ENCODE data around the gene NAT8L.

The NAT8L gene

GRCh38 chr4:2103127-2103842 lies 44.2 kb downstream of the NAT8L start:
- H3K4me1 Mint-ChIP-seq (ENCODE audit: low read depth), result no peaks in the 10 kb centered on the region
- DNase-seq, result no peak
- peaks cover 3% of the 10 kb centered on the region for H3K36me3 Mint-ChIP-seq (ENCODE audit: low read depth)
- peaks cover 4% of the 10 kb centered on the region for H3K27me3 Mint-ChIP-seq
- no peak overlapping the region for H3K27ac Mint-ChIP-seq
- no peak overlapping the region for H3K4me3 Mint-ChIP-seq
- peaks cover 14% of the 10 kb centered on the region for H3K9me3 Mint-ChIP-seq

GRCh38 chr4:2103843-2104547 lies 44.9 kb downstream of the NAT8L start:
- Mint-ChIP-seq H3K27me3 (peaks cover 12% of the 10 kb centered on the region), H3K9me3 (peaks cover 14% of the 10 kb centered on the region), H3K36me3 (ENCODE audit: low read depth) (peaks cover 3% of the 10 kb centered on the region), H3K4me1 (ENCODE audit: low read depth) (peaks cover 6% of the 10 kb centered on the region), H3K27ac (no peak overlapping the region), H3K4me3 (no peak overlapping the region)
- DNase-seq, result no peak

- peaks cover 10% of the 10 kb centered on the region for H3K27me3 Mint-ChIP-seq
- peaks cover 14% of the 10 kb centered on the region for H3K9me3 Mint-ChIP-seq
- peaks cover 3% of the 10 kb centered on the region for H3K36me3 Mint-ChIP-seq (ENCODE audit: low read depth)
- H3K27ac Mint-ChIP-seq, result no peak overlapping the region
- peaks cover 7% of the 10 kb centered on the region for H3K4me1 Mint-ChIP-seq (ENCODE audit: low read depth)
- H3K4me3 Mint-ChIP-seq, result no peak overlapping the region
- no peak for DNase-seq
Observed at GRCh38 chr4:2104556-2105345, 45.6 kb downstream of the NAT8L start.

GRCh38 chr4:2105559-2105958 lies 46.4 kb downstream of the NAT8L start:
- Mint-ChIP-seq H3K4me3 (no peak overlapping the region), H3K4me1 (ENCODE audit: low read depth) (peaks cover 7% of the 10 kb centered on the region), H3K27me3 (peaks cover 10% of the 10 kb centered on the region)

GRCh38 chr4:2116687-2117400 lies 57.7 kb downstream of the NAT8L start:
- Mint-ChIP-seq H3K36me3 (ENCODE audit: low read depth) (no peaks in the 10 kb centered on the region), H3K27me3 (no peaks in the 10 kb centered on the region), H3K4me3 (no peak overlapping the region), H3K9me3 (no peaks in the 10 kb centered on the region), H3K4me1 (ENCODE audit: low read depth) (no peaks in the 10 kb centered on the region), H3K27ac (no peak overlapping the region)
- DNase-seq, result no peak

More at GRCh38 chr4:2105559-2105958, 46.4 kb downstream of the NAT8L start:
- Mint-ChIP-seq H3K9me3 (peaks cover 14% of the 10 kb centered on the region), H3K36me3 (ENCODE audit: low read depth) (peaks cover 3% of the 10 kb centered on the region), H3K27ac (no peak overlapping the region)
- no peak for DNase-seq

All from activated T-cell treated with anti-CD3 and anti-CD28 coated beads, Interleukin-2, amount 50 U/mL, for 24 hours (primary cell).